Left ventricle myocardium inferior (tissue), 1 donor: ENCODE data around the gene GPR183. TPM values are rescaled to one million over a fixed set of nuclear protein-coding genes. Genes with fewer than 3 reads are reported as not detected.

Source experiments
- DNase-seq: peaks from one replicate; pipeline ENCODE4 v3.0.0-alpha.2; 2020
- H3K27ac ChIP-seq: fragments of 200-600 bp; replicated peaks from 2 replicates; pipeline ENCODE4 v1.8.0; 2021
- H3K27me3 ChIP-seq: fragments of 200-600 bp; 2 replicates; pipeline ENCODE4 v1.8.0; 2021; ENCODE audit warnings: low read depth
- H3K36me3 ChIP-seq: fragments of 200-600 bp; 2 replicates; pipeline ENCODE4 v1.8.0; 2021
- H3K4me1 ChIP-seq: fragments of 200-600 bp; 2 replicates; pipeline ENCODE4 v1.8.0; 2021
- H3K4me3 ChIP-seq: fragments of 200-600 bp; 2 replicates; pipeline ENCODE4 v1.8.0; 2021; ENCODE audit warnings: mild to moderate bottlenecking, moderate library complexity
- H3K9me3 ChIP-seq: fragments of 200-600 bp; replicated peaks from 2 replicates; pipeline ENCODE4 v1.8.0; 2021
- intact Hi-C: fragments of 100-400 bp; cut with micrococcal nuclease; formaldehyde crosslinking; loops from one replicate; pipeline ENCODE4 v1.11.0; 2022
- total RNA-seq: library from RNA; stranded (reverse); fragmentation: NEBNext Ultra II Directional; extraction: Animal tissue kit (Norgen Biotek cat#: 25700); gene quantifications from one replicate; pipeline ENCODE4 v1.2.1, GENCODE V29; 2021
- TF ChIP-seq, protein P1 (sequence below): fragments of 200-600 bp; IDR thresholded peaks from 2 replicates; pipeline ENCODE4 v1.8.0; 2021; ENCODE audit warnings: antibody characterized with exemption, mild to moderate bottlenecking, borderline replicate concordance
- donor health status: DM: no; HTN: yes; CAD: no; lungs with severe emphysema.

Gene GPR183
- total RNA-seq, 1 donor from 2014 or later, result 1.7 TPM

DNA sequence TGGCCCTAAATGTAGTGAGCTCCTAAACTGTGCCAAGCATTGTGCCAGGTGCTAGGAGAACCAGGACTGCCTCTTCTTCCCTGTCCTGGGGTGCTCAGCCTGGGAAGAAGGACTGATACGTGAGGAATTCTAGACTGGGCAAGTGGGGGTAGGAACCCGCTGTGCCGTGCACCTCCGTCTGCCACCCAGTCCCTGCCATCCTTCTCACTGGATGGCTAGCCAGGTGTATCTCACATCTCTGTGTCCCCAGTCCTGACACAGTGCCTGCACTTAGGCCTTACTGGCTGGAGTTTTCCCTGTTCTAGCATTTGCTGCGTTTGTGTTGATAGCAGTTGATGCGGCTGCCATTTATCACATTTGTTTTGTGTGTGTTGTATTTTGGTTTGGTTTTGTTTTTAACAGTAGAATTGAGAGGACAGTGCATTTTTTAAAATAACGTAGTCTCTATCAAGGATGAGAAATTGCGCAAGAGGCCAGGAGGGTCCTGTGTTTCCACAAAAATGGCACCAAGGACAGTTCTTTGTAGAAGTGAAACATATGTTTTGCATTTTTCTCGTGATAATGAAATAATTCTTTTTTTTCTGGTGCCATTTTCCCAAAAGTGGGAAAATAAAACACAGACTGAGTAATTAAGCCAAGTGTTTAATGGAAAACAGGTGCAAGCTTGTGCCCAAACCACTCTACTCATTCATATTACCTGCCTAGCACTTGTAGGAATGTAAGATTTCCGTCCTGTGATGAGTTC, 4.7 kb upstream of the GPR183 start:
- Histone ChIP-seq H3K27ac (peak overlapping the region; percentile 30), H3K9me3 (no peaks in the 10 kb centered on the region), H3K4me3 (no peak overlapping the region), H3K4me1 (peaks cover 44% of the 10 kb centered on the region), H3K36me3 (peaks cover 6% of the 10 kb centered on the region), H3K27me3 (no peaks in the 10 kb centered on the region)
- intact Hi-C loops, result no loop called here
- no peak for DNase-seq
- TF ChIP-seq, protein P1, sequence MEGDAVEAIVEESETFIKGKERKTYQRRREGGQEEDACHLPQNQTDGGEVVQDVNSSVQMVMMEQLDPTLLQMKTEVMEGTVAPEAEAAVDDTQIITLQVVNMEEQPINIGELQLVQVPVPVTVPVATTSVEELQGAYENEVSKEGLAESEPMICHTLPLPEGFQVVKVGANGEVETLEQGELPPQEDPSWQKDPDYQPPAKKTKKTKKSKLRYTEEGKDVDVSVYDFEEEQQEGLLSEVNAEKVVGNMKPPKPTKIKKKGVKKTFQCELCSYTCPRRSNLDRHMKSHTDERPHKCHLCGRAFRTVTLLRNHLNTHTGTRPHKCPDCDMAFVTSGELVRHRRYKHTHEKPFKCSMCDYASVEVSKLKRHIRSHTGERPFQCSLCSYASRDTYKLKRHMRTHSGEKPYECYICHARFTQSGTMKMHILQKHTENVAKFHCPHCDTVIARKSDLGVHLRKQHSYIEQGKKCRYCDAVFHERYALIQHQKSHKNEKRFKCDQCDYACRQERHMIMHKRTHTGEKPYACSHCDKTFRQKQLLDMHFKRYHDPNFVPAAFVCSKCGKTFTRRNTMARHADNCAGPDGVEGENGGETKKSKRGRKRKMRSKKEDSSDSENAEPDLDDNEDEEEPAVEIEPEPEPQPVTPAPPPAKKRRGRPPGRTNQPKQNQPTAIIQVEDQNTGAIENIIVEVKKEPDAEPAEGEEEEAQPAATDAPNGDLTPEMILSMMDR, result no peak

DNA sequence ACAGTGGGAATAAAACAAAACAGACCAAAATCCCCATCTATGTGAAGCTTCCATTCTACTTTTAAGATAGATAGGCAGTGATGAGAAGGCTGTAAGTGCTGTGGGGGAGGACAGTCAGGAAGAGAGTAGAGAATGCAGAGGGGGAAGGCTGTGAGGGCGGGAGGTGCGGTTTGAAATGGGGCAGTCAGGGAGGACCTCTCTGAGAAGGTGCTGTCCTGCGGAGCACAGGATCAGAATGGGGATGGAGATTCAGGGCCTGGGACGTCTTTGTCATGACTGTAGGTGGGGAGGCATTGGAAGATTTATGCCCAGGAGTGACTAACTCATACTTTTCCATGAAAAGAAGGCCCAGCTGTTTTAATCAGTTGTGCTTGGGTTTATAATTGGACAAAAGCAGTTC, 3.9 kb upstream of the GPR183 start:
- Histone ChIP-seq H3K4me3 (no peak overlapping the region), H3K9me3 (no peaks in the 10 kb centered on the region), H3K36me3 (peaks cover 6% of the 10 kb centered on the region), H3K27me3 (no peaks in the 10 kb centered on the region), H3K27ac (no peak overlapping the region), H3K4me1 (peaks cover 40% of the 10 kb centered on the region)
- TF ChIP-seq, protein P1, result no peak
- intact Hi-C loops, result no loop called here
- no peak for DNase-seq

DNA sequence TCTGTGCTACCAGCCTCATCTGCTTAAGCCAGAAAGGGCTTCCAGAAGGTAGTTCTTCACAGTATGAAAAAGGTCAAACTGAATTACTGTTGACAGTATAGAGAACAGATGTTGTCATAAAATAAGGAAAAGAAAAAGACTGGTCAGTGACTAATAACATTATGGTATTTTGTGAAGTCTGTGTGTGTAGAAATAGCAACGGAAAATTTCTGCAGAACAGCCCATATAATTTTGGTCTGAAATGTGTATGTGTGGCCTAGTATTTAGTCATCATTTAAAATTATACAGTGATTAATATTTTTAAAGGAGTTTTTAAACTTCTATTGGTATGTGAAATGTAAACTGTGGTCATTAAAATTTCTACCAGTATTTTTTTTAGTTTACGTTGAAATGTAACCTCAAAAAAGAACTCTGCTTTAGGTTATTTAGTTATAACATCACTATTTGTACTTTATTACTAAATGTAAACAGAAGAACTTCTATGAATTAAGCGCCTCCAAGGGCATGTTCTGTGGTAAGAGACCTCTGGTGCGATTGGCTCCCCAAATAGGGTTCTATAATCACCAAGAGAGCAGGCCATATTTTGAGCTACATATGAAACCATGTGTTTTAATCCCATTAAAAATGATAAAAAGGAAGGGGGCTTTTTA, 3.3 kb upstream of the GPR183 start:
- Histone ChIP-seq H3K36me3 (peaks cover 6% of the 10 kb centered on the region), H3K4me3 (no peak overlapping the region), H3K27me3 (no peaks in the 10 kb centered on the region), H3K9me3 (no peaks in the 10 kb centered on the region), H3K27ac (no peak overlapping the region), H3K4me1 (peaks cover 39% of the 10 kb centered on the region)
- intact Hi-C loops, result no loop called here
- TF ChIP-seq, protein P1, result no peak
- no peak for DNase-seq

DNA sequence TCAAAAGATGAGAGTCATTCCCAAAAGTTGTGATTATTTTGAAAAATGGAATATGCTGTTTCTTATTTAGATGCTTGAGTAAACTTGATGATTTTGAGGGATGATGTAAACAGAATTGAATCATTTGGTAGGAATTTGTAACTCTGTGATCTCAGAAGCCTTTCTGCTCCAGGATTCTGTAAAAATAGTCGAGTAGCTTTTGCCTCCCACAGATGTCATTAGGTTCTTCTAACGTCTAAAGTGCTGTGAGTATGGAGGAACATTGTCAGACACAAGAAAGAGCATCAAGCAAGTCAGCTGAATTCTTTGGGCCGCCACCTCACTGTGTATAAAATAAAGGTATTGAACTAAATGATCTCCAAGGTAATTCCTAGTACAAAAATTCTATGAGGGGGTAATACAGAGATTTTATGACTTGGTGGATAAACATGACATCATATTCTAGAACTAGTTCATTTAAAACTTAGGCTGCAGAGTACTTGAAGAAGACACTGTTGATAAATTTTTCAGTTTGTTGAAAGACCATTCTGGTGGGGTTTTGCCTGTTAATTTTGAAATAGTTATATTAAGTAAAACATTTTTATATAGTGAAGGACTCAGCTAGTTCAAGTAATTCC, 1.4 kb upstream of the GPR183 start:
- Histone ChIP-seq H3K36me3 (peaks cover 2% of the 10 kb centered on the region), H3K9me3 (no peaks in the 10 kb centered on the region), H3K27ac (no peak overlapping the region), H3K4me1 (peaks cover 36% of the 10 kb centered on the region), H3K4me3 (no peak overlapping the region), H3K27me3 (no peaks in the 10 kb centered on the region)
- intact Hi-C loops, result no loop called here
- DNase-seq, result no peak
- TF ChIP-seq, protein P1, result no peak

DNA sequence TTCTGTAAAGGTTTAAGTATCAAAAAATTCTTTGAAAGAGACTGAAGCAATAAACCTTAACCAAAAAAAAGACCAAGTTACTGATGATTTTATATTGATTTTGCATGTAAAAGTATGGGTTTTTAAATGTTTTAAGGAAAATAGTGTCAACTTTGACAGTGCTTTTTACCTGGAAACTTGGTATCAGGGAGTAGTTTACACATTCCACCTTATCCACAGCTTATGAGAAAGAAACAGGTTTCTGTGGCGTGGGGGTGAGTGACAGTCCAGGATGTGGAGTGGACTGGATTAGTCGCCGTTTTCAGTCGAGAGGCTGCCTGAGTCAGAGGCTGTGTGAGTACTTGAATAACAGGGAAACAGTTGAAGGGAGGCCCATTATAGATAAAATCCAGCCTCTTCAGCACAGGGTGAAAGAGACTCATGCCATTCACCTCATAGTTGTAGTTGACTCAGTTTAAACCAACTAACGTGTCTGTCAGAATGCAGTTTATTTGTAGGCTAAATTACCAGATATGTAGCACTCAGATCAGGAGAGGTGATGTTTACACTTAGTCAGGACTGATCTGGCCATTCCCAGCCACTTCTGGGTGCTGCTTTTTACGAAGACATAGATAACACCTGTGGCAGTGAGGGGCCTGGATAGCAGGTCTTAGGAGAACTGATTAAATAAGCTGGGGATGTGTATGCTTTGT, 595 bp upstream of the GPR183 start:
- no peaks in the 10 kb centered on the region for H3K9me3 ChIP-seq
- TF ChIP-seq, protein P1, result no peak
- H3K27ac ChIP-seq, result peak overlapping the region; percentile 25
- peaks cover 28% of the 10 kb centered on the region for H3K4me1 ChIP-seq
- intact Hi-C loops, result no loop called here
- H3K4me3 ChIP-seq, result no peak overlapping the region
- no peaks in the 10 kb centered on the region for H3K27me3 ChIP-seq
- H3K36me3 ChIP-seq, result peaks cover 2% of the 10 kb centered on the region
- DNase-seq, result no peak
